ENCODE results near the gene GTSE1. TPM values are rescaled to one million over a fixed set of nuclear protein-coding genes. Genes with fewer than 3 reads are reported as not detected.

GTSE1 gene
- total RNA-seq, 1 experiment from 2014 or later: 55.1 TPM

- H3K4me1 Mint-ChIP-seq (ENCODE audit: low read depth, unreplicated experiment): no peaks in the 10 kb centered on the region
- no peaks in the 10 kb centered on the region for H3K27me3 Mint-ChIP-seq (ENCODE audit: insufficient read depth, unreplicated experiment)
- Histone ChIP-seq H3K27me3 (replicated peaks; ENCODE audit: control insufficient read depth, insufficient read depth, low read length) (no peaks in the 10 kb centered on the region), H3K9me3 (no peaks in the 10 kb centered on the region), H3K4me3 (ENCODE audit: low read depth, low read length) (no peak overlapping the region), H3K4me1 (no peaks in the 10 kb centered on the region), H3K36me3 (ENCODE audit: control insufficient read depth, insufficient read depth, low read length) (no peaks in the 10 kb centered on the region; the same call in none of the 2 replicates)
- BruUV-seq (replicated peaks): no TSS peak
- DNase-seq: no peak
- TF ChIP-seq, protein P1, sequence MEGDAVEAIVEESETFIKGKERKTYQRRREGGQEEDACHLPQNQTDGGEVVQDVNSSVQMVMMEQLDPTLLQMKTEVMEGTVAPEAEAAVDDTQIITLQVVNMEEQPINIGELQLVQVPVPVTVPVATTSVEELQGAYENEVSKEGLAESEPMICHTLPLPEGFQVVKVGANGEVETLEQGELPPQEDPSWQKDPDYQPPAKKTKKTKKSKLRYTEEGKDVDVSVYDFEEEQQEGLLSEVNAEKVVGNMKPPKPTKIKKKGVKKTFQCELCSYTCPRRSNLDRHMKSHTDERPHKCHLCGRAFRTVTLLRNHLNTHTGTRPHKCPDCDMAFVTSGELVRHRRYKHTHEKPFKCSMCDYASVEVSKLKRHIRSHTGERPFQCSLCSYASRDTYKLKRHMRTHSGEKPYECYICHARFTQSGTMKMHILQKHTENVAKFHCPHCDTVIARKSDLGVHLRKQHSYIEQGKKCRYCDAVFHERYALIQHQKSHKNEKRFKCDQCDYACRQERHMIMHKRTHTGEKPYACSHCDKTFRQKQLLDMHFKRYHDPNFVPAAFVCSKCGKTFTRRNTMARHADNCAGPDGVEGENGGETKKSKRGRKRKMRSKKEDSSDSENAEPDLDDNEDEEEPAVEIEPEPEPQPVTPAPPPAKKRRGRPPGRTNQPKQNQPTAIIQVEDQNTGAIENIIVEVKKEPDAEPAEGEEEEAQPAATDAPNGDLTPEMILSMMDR (IDR thresholded peaks at IDR 0.05; ENCODE audit: insufficient read depth in 1 of 2, low read depth in 1 of 2, low read length in 1 of 2, severe bottlenecking in 1 of 2, unreplicated experiment in 1 of 2): no peak
- peaks cover 58% of the 10 kb centered on the region for H3K36me3 Mint-ChIP-seq (ENCODE audit: insufficient read depth, unreplicated experiment)
- no peaks in the 10 kb centered on the region for H3K9me3 Mint-ChIP-seq (ENCODE audit: unreplicated experiment)
- ChIA-PET CTCF (interaction anchor here (1.1 kb wide), 1 partner anchor 204 kb away, joined by 4 read pairs; no protein-coding TSS in a partner anchor), POLR2A (no interaction called here)
- intact Hi-C loops (cut with micrococcal nuclease; ENCODE audit: unreplicated experiment): no loop called here
- H3K27ac Mint-ChIP-seq (ENCODE audit: unreplicated experiment): no peak overlapping the region
- no peak overlapping the region for H3K4me3 Mint-ChIP-seq (ENCODE audit: unreplicated experiment)
These were observed 21.9 kb downstream of the GTSE1 start for GRCh38 chr22:46318576-46318975.

DNA sequence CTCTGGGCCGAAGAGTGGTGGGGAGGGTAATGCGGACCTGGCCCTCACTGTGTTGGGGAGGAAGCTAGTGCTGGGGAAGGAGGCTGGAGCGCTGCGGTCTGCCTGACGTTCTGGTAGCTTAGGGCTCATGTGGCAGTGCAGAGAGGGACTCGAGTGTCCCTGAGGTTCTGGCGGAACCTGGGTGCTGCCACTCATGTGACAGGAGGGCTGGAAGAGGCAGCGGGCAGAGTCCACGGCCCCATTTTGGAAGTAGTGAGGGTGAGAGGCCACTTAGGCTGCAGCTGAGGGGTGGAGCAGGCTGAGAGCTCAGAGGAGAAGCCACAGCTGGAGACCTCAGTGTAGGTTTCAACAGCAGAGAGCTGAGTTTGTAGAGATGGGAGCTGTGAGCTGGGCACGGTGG is 22.6 kb downstream of the GTSE1 start:
- no peaks in the 10 kb centered on the region for H3K4me1 ChIP-seq
- no peak for DNase-seq
- H3K9me3 ChIP-seq: no peaks in the 10 kb centered on the region
- no peaks in the 10 kb centered on the region for H3K27me3 ChIP-seq (replicated peaks; ENCODE audit: control insufficient read depth, insufficient read depth, low read length)
- BruUV-seq (replicated peaks): no TSS peak
- peaks cover 63% of the 10 kb centered on the region for H3K36me3 Mint-ChIP-seq (ENCODE audit: insufficient read depth, unreplicated experiment)
- ChIA-PET CTCF (interaction anchor here (1.1 kb wide), 1 partner anchor 205 kb away, joined by 4 read pairs; no protein-coding TSS in a partner anchor), POLR2A (no interaction called here)
- H3K4me3 ChIP-seq (ENCODE audit: low read depth, low read length): no peak overlapping the region
- H3K36me3 ChIP-seq (ENCODE audit: control insufficient read depth, insufficient read depth, low read length): no peaks in the 10 kb centered on the region; the same call in none of the 2 replicates
- no peak overlapping the region for H3K27ac Mint-ChIP-seq (ENCODE audit: unreplicated experiment)
- TF ChIP-seq, protein P1 (IDR thresholded peaks at IDR 0.05; ENCODE audit: insufficient read depth in 1 of 2, low read depth in 1 of 2, low read length in 1 of 2, severe bottlenecking in 1 of 2, unreplicated experiment in 1 of 2): no peak
- no peaks in the 10 kb centered on the region for H3K4me1 Mint-ChIP-seq (ENCODE audit: low read depth, unreplicated experiment)
- intact Hi-C loops (cut with micrococcal nuclease; ENCODE audit: unreplicated experiment): no loop called here
- no peaks in the 10 kb centered on the region for H3K9me3 Mint-ChIP-seq (ENCODE audit: unreplicated experiment)
- no peak overlapping the region for H3K4me3 Mint-ChIP-seq (ENCODE audit: unreplicated experiment)
- no peaks in the 10 kb centered on the region for H3K27me3 Mint-ChIP-seq (ENCODE audit: insufficient read depth, unreplicated experiment)

DNA sequence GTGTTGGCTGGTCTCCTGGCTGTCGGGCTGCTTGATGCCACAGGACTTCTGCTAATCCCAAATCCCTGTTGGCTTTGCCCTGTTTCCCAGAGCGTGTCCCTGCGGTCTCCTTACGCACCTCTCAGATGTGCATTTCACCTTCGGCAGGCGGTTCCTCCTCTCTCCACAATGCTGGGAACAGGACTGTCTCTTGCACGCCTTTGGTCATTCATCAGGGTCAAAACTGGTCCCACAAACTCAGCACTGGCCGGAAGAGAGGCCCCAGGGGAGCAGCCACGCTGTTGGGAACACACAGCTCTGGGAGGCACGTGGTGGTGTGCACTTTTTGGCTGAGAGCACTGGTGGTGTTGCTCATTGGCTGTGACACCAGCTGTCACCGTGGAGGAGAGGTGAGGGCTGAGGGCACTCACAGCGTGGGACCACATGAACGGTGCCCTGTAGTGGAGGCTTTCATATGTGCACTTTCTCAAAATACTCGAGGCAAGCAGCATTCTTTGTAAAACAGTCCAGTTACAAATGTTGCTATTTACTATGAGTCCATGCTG is 23.6 kb downstream of the GTSE1 start:
- Mint-ChIP-seq H3K9me3 (ENCODE audit: unreplicated experiment) (no peaks in the 10 kb centered on the region), H3K27me3 (ENCODE audit: insufficient read depth, unreplicated experiment) (no peaks in the 10 kb centered on the region), H3K27ac (ENCODE audit: unreplicated experiment) (peak overlapping the region; percentile 39), H3K4me3 (ENCODE audit: unreplicated experiment) (no peak overlapping the region), H3K4me1 (ENCODE audit: low read depth, unreplicated experiment) (no peaks in the 10 kb centered on the region), H3K36me3 (ENCODE audit: insufficient read depth, unreplicated experiment) (peaks cover 69% of the 10 kb centered on the region)
- Histone ChIP-seq H3K27me3 (replicated peaks; ENCODE audit: control insufficient read depth, insufficient read depth, low read length) (no peaks in the 10 kb centered on the region), H3K9me3 (no peaks in the 10 kb centered on the region), H3K4me1 (no peaks in the 10 kb centered on the region), H3K36me3 (ENCODE audit: control insufficient read depth, insufficient read depth, low read length) (no peaks in the 10 kb centered on the region; the same call in none of the 2 replicates), H3K4me3 (ENCODE audit: low read depth, low read length) (no peak overlapping the region)
- ChIA-PET POLR2A (interaction anchor here (0.6 to 0.7 kb wide), 2 partner anchors 15 to 200 kb away, joined by 3 to 5 read pairs; partner anchors contain the start of gene TRMU), CTCF (no interaction called here)
- intact Hi-C loops (cut with micrococcal nuclease; ENCODE audit: unreplicated experiment): no loop called here
- no TSS peak for BruUV-seq (replicated peaks)
- TF ChIP-seq, protein P1 (IDR thresholded peaks at IDR 0.05; ENCODE audit: insufficient read depth in 1 of 2, low read depth in 1 of 2, low read length in 1 of 2, severe bottlenecking in 1 of 2, unreplicated experiment in 1 of 2): no peak
- no peak for DNase-seq
